Measurements from ENCODE around the gene STON2. TPM values are rescaled to one million over a fixed set of nuclear protein-coding genes. Genes with fewer than 3 reads are reported as not detected.
A peak's percentile ranks its signal among the peaks of the same experiment; 100 is the strongest.

The STON2 gene
- total and polyA plus RNA-seq, 2 of the 13 experiments (the other 11 are each of a cell fraction or from before 2014, with no cell fraction given) = 2.1 to 11.0 TPM

GRCh38 chr14:81220830-81221578 is 179.1 kb downstream of the STON2 start, which contains the start of gene GTF2A1 (continued):
- TF ChIP-seq ZSCAN5A (CRISPR knock-in tag; IDR thresholded peaks at IDR 0.05; ENCODE audit: borderline replicate concordance) (0 out of 2 replicates have a peak, but pooled peaks have one; percentile 39), XRCC5 (optimal IDR thresholded peaks at IDR 0.05; ENCODE audit: low read length) (peak; percentile 38), ZNF513 (CRISPR knock-in tag; conservative IDR thresholded peaks at IDR 0.05) (no peak), KLF13 (CRISPR knock-in tag; IDR thresholded peaks at IDR 0.05) (no peak), ZNF746 (CRISPR knock-in tag; IDR thresholded peaks at IDR 0.05) (peak; percentile 35; the same call in 1 of the 2 replicates), ZNF451 (CRISPR knock-in tag; IDR thresholded peaks at IDR 0.05) (peak; percentile 20), RBM22 (optimal IDR thresholded peaks at IDR 0.05; ENCODE audit: low read length) (no peak), TCF12 (IDR thresholded peaks at IDR 0.05) (no peak), TCF12 (CRISPR knock-in tag; IDR thresholded peaks at IDR 0.05) (no peak; the same call in 1 of the 2 replicates), HNRNPL (IDR thresholded peaks at IDR 0.05; ENCODE audit: low read depth, low read length) (peak; percentile 11; the same call in 1 of the 2 replicates), ZNF17 (CRISPR knock-in tag; IDR thresholded peaks at IDR 0.05) (peak; percentile 66; the same call in 1 of the 2 replicates), ZNF136 (CRISPR knock-in tag; IDR thresholded peaks at IDR 0.05; ENCODE audit: low read depth) (peak; percentile 84; the same call in 1 of the 2 replicates), AHR (CRISPR knock-in tag; IDR thresholded peaks at IDR 0.05) (peak; percentile 72; the same call in 1 of the 2 replicates), ZNF382 (CRISPR knock-in tag; IDR thresholded peaks at IDR 0.05; ENCODE audit: borderline replicate concordance) (no peak), MLX (CRISPR knock-in tag; IDR thresholded peaks at IDR 0.05) (no peak; the same call in 1 of the 2 replicates), ZNF7 (CRISPR knock-in tag; IDR thresholded peaks at IDR 0.05) (no peak), FUBP1 (CRISPR knock-in tag; IDR thresholded peaks at IDR 0.05; ENCODE audit: borderline replicate concordance) (0 out of 2 replicates have a peak, but pooled peaks have one; percentile 33), SCMH1 (CRISPR knock-in tag; IDR thresholded peaks at IDR 0.05; ENCODE audit: borderline replicate concordance) (no peak), ZNF253 (CRISPR knock-in tag; IDR thresholded peaks at IDR 0.05; ENCODE audit: borderline replicate concordance) (0 out of 2 replicates have a peak, but pooled peaks have one; percentile 85), PITX1 (CRISPR knock-in tag; IDR thresholded peaks at IDR 0.05) (peak; percentile 44), SSRP1 (CRISPR knock-in tag; IDR thresholded peaks at IDR 0.05) (no peak), ZNF781 (CRISPR knock-in tag; IDR thresholded peaks at IDR 0.05; ENCODE audit: borderline replicate concordance, not compliant biosample characterization) (peak; percentile 16), ELF1 (CRISPR knock-in tag; IDR thresholded peaks at IDR 0.05) (peak; percentile 97), ERF (CRISPR knock-in tag; IDR thresholded peaks at IDR 0.05) (no peak; the same call in 1 of the 2 replicates)
